NCI-H2171 treated with DMSO at 0.1 percent for 48 hours (cell line): ENCODE results near the gene SDR39U1.
A peak's percentile ranks its signal among the peaks of the same experiment; 100 is the strongest.

Source experiments
- DNase-seq: peaks from one replicate; lab custom pipeline; 2025; lab: John Stamatoyannopoulos, UW

The SDR39U1 gene

DNA sequence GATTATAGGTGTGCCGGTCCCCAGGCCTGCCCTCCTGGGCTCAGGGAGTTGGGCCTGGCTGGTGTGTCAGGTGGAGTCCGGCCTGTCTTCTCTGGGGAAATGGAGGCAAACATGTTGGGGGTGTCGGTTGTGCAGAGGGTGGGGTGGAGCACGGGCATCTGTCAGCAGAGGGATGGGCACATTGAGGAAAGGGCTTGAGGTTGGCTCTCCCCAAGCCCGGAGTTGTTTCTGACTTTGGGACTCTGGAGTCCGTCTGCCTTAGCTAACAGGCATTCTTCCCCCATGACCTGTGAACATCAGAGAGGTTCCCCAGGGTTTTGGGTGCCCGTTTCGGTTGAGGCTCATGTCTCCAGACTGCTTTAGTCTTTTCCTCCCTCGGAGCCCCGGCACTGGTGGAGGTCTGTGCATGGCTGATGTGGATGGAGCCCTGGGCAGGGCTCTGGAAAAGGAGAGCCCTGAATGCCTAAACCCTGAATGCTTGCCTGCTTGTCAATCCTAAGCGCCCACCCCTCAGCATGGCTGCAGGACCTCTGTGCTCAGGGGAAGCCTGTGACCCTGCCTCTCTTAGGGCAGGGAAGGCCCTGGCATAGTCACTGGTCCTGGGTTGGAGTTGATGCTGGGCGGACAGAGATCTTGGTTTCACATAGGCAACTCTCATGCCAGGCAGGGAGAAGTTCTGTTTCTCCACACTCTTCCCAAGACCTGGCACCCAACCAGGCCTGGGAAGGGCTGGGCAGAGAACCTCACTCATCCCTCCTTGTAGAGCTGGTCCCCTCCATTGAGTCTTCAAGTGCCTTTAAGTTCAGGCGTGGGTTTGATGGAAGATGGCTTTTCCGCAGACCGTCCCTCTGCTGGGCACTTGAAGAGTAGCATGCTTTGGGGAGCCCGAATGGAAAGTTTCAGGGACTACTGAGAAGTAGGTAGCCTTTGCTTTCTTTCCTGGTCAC is 30.9 kb downstream of the SDR39U1 start:
- DNase-seq = peak; percentile 59

DNA sequence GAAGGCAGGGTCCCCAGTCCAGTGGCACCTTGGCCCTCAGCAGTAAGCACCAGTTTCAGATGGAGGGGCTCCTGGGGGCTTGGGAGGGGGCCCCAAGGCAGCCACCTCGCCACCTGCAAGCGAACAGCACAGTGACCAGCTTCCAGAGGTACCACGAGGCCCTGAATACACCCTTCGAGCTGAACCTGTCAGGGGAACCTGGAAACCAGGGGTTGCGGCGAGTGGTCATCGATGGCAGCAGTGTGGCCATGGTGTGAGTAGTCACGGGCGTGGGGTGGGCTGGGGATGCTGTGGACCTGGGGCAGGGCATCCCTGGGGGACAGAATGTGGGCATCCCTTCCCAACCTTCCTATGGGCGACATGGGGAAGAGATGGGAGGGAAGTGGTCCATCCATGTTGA is 32.6 kb downstream of the SDR39U1 start:
- DNase-seq = no peak

DNA sequence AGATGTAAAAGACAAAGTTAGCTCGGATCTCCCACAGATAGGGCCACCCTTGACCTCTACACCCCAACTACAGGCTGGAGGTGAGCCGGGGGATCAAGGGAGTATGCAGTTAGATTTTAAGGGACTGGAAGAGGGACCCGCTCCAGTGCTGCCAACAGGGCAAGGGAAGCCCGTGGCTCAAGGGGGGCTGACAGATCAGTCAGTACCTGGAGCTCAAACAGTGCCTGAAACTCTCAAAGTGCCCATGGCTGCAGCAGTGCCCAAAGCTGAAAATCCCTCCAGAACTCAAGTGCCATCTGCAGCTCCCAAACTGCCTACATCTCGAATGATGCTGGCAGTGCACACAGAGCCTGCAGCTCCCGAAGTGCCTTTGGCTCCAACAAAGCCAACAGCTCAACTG is 33.4 kb downstream of the SDR39U1 start:
- peak; percentile 29 for DNase-seq

DNA sequence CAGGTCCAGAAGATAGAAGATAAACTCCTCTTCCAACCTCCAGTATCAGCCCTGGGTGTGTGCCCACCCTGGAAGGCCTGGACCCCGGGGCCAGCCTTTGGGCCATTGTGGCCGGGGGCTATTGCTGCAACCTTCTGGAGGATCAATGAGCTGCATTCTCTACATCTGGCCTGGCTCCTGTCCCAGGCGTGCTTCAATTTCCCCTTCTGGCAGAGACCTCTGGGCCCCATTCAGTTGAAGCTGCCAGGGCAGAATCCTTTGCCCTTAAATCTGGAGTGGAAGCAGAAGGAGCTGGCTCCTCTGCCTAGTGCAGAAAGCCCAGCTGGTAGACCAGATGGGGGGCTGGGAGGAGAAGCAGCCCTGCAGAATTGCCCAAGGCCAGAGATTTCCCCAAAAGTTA is 33.8 kb downstream of the SDR39U1 start:
- DNase-seq = peak; percentile 75

DNA sequence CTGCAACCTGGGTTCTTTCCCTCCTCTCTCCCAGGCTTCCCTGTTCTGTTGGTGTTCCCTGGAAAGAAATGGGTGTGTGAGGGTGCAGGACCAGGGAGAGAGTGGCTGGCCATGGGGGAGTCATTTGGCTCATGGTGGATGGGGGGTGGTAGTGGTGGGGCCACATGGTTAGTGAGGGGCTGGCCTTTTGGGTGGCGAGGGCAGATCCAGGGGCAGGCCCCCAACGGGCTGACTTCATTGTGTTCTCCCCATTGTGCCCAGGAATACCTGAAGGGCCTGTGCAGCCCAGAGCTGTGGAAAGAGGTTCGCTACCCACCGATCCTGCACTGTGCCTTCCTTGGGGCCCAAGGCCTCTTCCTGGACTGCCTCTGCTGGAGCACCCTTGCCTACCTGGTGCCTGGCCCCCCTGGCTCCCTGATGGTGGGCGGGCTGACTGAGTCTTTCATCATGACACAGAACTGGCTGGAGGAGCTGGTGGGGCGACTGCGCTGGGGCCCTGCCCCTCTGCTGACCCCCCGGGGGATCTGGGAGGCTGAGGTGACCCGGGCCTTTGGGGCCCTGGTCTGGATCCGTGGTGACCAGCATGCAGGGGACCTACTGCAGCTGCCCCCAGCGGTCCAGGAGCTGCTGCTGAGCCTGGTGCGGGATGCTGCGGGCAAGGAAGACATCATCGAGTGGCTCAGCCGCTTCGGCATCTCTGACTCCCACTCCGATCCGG is 34.8 kb downstream of the SDR39U1 start:
- no peak for DNase-seq

DNA sequence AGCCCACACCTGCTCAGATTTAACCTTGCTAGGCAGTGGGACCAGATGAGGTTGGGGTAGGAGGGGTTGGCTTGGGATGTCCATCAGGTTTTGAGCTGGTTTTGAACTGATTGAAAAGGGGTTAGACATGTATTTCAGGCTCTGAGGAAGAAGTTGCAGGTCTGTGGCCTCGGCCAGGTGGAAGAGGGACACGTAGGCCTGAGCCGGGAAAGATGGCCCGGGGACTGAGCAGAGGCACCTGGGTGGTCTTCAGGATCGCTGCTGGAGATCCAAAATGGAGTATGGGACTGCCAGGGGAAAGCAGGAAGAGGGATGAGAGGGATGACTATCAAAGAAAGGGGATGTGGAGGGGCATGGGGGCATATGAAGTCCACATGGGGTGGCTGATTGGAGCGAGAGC is 36.2 kb downstream of the SDR39U1 start:
- DNase-seq = no peak

DNA sequence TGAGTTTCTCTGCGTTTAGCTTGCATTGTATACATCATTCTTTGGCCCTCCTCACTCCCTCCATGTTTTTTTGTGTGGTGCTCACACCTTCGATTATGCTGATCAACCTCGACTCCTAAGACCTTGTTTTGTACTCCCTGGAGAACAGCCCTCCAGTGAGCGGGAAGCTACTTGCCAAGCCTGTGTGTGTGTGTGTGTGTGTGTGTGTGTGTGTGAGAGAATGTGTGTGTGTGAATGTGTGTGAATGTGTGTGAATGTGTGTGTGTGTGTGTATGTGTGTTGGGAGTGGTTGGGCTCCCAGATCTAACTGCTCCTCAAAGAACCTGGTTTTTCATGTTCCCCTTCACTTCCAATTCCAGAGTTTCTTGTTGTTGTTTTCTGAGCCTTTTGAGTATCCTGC is 37.8 kb downstream of the SDR39U1 start:
- DNase-seq = no peak

DNA sequence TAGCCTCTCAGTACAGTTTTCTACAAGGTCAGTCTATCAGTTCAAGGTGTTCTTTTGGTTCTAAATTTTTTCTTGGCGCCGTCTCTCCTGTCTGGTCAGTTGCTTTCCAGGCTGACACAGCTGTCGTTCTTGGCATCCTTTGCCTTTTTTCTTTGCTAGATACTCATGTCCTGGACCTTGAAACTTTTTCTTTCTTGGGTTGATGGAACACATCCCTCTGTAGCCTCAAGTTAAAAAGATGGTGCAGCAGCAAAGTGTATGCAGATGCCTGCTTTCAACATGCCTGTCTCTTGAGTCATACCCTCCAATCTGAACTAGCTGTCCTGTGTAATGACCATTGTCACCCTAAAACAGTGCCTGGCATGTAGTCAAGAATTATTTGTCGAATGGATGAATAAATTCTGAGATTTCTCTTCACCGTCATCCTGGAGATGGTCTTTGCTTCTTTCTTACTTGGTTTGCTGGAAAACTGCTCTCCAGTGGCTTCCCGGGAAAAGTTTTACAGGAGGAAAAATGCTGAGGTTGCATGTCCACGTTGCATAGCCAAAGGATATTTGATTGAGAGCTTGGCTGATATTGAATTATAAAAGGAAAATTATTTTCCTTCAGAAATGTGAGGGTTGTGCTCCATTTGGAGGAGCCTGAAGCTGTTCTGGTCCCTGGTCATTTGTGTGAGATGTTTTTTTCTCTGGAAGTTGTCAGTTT is 39.1 kb downstream of the SDR39U1 start:
- DNase-seq = no peak

DNA sequence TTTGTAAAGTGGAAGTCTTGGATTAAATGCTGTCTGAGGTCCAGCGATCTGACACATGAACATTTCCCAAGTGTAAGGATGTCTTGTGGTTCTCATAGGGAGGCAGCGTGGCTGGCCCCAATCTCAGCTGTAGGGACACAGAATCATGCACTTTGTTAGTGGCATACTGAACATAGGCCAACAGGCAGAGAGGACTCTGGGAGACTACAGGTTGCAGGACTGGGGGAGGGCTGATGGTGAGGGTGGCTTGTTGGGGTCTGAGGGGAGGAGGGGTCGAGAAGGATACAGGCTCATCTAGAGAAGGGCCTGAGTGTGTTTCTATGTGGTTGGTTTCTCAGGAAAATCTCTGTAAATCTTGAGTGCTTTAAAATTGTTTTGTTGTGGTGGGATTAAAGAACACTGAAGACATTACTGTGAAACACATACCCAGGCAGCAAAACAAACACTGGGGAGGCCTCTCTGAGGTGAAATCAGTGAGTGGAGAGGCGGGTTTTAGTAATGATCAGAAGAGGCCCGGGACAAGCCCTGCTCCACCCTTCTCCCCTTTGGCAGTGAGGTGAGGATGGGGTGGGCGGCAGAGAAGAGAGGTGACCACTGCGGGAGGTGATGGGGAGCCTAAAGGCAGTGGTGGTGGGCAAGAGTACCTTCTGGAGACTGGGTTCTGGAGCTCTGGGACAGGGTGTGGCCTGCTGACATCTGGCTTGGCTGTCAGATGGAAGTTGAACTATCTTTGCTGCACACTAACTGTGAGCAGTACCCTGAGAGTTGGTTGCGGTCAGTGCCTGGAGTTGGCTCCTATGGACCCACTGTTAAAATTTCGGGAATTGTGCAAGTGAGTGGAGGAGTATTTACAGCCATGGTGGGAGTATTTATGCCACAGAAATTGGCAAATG is 40.5 kb downstream of the SDR39U1 start:
- DNase-seq = no peak

DNA sequence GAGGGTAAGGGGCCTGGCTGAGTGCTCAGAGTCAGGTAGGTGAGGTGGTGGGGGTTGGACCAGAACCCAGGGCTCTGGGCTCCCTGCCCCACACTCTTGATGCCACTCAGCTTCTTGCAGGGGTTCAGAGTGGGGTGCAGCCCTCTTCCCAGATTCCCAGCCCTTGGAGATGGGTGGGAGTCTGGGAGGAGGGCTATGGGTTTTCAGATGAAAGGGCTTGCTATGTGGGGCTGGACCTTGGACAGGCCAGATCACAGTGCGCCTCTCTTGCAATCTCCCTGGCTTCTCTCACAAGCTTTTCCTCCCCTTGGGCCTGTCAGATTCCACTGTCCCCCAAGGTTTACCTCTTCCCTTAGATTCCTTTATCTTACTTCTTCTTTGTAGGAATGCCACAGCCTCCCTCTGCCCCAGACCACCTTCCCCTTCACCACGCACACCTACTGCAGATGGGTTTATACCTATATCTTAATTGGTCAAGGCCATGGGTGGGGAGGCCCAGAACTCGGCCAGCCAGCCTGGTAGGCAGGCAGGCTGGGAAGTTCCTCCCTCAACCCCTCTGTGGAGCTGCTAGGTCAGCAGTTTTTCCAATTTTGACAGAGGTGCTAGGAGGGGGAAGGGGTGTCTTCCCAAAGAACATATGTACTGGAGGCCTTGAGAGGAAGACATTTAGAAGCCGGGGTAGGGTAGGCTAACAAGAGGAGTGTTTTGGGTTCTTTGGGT is 42.4 kb downstream of the SDR39U1 start:
- no peak for DNase-seq

DNA sequence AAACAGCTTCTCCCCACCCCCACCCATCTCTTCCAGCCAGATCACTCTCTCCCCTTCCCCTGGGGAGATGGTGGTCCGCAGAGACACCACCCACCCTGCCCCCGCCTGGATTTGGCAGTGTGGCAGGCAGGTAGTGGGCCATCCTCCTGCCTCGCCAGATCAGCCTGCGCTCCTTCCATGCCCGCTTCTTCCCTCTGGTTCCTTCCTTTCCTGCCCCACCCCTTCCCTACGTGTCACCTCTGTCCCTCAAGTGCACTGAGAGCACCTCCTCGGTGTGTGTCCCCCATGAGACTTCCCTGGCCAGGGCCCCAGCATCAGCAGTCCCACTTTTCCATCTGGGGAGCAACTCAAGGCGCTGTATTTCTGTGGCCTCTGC is 43.1 kb downstream of the SDR39U1 start:
- DNase-seq = peak; percentile 6

DNA sequence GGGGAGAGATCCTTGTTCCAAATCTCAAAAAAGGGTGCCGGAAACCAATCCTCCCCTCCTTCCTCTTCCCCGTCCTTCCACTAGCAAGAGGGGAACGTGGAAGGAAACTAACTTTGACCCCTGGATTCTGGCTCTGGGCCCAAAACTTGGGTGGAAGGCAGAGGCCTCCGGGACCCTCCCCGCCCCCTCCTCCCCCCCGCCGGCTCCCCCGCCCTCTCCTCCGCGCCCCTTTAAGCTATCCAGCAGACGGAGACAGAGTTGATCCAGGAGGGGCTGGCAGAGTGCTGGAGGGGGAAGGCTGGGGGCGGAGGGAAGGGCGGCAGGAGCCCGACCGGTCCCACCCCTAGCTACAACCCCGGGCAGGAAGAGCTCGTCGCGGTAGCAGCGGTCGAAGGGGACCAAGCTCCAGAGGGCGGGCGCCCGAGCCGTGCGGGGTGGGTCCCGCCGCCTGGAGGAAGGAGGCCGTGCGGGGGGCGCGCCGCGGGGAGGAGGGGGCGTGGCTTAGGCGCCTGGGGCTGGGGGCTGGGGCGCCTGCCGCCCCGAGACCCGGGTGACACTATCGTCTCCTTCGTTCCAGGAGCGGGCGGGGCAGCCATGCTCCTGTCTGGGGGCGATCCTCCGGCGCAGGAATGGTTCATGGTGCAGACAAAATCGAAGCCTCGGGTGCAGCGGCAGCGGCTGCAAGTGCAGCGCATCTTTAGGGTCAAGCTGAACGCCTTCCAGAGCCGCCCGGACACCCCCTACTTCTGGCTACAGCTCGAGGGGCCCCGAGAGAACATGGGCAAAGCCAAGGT is 43.7 kb downstream of the SDR39U1 start, which contains the start of gene NYNRIN:
TSS of gene NYNRIN (plus strand) at position 351 of the 794 bp plus-strand sequence. CDS start at position 595, 244 bp downstream.
- peak; percentile 45 for DNase-seq

DNA sequence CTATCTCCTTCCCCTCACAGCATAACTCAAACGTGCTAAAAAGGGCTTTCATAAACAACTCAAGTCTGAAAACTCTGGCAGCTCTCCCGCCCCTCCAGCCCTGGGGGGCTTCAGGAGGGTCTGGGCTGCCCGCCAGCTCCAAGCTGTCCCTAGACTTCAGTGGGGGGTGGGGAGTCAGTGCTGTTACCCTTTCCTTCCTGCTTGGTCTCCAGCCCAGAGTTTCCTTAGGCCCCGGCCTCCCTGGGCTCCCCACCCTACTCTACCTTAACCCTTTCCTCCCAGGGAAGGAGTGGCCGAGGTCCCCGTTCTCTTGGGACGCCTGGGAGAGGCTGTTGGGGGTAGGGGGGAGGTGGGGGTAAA is 44.3 kb downstream of the SDR39U1 start:
- DNase-seq = no peak

DNA sequence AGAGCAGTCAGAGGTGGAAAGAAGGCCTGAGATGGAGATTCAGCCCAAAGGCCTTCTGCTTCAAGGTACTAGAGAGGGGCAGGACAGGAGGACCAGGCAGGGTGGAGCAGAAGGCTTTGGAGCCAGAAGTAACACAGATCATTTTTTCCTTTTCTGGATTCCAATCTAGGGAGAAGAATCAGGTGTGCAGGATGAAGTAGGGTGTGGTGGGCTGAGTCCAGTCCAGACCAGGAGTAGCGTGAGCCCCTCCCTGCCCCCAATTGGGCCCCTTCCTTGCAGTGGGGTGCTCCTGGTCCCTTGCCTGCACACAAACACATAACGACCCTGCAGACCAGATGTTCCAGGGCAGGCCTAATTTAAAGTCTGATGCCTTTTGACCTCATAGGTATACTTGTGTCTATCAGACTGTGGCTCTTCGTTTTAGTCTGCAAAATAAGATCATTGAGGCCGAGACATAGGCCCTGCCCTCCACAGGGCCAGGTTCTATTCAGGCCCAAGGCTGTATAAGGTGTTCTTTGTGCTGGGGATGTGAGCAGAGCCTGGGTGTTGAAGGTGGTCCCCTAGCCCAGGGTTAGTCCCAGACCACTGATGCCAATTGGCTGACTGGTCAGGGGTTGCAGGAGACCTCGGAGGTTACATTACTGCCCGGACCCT is 44.8 kb downstream of the SDR39U1 start:
- peak; percentile 16 for DNase-seq

DNA sequence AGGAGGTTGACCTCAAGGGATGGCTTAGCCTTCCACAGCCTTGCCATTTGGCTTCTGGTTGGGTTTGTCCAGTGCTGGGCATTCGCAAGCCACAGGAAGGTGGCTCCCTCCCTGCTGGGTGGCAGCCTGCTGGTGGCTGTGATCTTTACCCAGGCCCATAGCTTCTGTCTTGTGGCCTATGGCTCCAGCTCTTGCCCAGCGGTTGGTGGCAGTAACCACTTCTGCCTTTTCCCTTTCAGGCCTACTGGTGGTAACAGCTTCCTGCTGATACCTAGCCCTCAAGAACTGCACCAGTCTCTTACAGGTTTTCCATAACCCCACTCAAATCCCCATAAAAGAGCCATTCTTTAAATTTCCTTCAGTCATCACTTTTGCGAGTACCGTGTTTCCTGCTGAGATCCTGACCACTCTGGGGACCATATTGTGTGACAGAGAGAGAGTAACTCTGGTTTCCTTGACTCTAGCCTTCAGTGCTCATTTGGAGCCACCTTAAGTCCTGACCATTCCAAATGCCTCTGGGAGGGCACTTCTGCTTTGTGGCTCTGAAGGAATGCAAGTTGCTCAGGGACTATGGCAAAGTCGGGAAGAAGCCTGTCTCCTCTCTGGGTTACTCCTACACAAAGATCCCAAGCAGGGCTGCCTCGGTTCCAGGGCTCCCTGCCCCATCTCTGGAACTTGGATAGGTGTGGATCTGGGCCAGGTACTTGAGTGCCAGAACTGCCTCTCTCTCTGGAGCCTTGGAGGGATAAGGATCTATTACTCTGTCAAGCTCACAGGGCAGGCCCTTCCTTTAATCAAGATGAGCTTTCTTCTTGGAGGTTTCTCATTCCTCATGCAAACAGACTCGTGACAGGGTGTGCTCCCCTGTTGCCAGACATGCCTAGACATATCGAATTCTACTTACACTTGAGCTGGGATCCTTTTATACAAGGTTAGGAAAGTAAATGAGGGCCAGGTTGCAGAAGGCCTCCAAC is 46.7 kb downstream of the SDR39U1 start:
- DNase-seq = peak; percentile 58

DNA sequence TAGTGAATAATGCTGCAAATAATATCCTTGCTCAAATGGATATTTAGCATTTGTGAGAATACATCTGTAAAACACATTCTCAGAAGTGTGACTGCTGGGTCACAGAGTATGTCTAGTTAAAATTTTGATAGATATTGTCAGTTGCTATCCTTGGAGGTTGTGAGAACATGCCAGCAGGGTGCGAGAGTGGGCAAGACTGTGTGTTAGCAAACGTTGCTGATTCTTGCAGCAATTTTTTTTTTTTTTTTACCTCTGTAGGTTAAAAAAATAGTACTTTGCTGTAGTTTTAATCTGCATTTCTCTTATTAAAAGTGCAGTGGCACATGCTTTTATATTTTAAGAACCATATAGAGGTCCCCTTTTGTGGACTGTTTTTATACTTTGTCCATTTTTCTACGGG is 48.3 kb downstream of the SDR39U1 start:
- peak; percentile 63 for DNase-seq

DNA sequence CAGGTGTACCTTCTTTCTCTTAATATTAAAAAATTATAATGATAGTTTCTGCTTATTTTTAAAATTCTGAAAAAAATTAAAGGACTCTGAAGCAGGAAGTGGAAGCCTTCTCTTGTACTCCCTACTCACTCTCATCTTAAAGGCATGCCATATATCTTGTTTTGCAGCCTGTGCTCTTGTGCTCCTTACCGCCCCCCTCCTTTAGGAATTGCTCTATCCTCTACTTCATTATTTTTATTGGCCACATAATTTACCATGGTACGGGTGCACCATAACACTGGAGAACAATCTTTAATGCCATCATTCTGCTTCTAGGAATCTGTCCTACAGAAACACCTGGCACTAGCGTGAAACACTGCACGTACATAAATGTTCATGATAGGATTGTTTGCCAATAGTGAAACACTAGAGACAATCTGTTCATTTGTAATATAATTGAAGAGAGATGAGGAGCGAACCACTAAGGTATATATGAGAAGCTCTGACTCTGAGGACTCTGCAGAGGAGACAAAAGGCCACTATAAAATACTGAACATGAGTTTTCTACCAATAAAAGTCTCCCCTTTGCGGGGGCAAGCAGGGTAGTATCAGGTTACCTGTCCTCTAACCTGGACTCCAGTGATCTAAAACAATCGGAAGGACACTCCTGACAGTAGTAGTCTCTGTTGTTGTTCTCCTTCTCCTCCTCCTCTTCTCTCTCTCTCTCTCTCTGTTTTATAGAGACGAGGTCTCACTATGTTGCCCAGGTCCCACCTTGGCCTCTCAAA is 50.1 kb downstream of the SDR39U1 start:
- peak; percentile 82 for DNase-seq
